RPMI8226 (cell line): ENCODE measurements around the gene CCNG2.
A peak's percentile ranks its signal among the peaks of the same experiment; 100 is the strongest.

ENCODE experiments used
- DNase-seq: peaks from one replicate; pipeline ENCODE4 v3.0.0-alpha.2; 2015

CCNG2 gene

DNA sequence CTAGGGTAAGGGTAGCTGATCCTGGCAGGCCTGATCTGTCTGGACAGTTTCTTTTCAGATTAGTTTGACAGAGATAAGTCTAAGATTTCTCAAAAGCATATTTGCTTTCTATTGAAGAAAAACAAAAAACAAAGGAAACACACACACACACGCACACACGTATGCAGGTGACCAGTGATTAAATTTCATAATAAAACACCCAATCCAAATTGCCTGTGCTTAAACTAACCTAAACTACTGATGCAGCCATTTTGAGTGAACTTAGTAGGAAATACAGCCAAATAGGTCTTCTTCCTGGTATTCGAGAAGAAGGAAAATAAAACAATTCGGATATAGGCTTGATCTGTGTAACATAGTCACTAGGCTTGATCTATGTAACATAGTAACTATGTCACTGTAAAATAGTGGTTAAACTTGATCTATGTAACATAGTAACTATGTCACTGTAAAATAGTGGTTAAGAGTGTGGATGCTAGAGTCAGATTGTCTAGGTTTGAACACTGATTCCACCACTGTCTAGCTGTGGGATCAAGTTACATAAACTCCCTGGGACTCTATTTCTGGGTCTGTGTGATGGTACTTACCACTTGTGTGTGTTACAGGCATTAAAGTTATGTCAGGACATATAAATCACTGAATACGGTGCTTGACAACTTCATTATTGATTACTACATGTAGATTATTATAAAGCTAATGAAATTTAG is 9.8 kb upstream of the CCNG2 start:
- DNase-seq, result no peak

DNA sequence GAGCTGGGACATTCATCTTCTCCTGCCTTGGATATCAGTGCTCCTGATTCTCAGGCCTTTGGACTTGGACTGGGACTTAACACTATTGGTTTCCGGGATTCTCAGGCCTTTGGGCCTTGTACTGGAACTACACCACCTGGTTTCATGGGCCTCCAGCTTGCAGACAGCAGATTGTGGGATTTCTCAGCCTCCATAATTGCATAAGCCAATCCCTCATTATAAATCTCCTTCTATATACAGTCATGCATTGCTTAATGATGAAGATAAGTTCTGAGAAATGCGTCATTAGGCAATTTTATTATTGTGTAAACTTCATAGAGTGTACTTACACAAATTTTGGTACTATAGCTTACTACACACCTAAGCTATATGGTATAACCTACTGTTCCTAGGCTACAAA is 8.9 kb upstream of the CCNG2 start:
- no peak for DNase-seq

DNA sequence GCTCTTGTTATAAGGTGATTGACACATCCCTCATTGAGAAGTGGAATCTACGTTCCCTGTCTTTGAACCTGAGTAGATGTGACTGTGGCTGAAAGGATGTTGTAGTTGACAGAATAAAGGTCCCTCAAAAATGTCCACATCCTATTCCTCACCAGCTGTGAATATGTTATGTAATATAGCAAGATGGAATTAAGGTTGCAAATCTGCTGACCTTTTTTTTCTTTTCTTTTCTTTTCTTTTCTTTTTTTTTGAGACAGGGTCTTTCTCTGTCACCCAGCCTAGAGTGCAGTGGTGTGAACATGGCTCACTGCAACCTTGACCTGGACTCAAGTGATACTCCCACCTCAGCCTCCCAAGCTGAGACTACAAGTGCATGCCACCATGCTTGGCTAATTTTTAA is 7.2 kb upstream of the CCNG2 start:
- DNase-seq, result no peak

DNA sequence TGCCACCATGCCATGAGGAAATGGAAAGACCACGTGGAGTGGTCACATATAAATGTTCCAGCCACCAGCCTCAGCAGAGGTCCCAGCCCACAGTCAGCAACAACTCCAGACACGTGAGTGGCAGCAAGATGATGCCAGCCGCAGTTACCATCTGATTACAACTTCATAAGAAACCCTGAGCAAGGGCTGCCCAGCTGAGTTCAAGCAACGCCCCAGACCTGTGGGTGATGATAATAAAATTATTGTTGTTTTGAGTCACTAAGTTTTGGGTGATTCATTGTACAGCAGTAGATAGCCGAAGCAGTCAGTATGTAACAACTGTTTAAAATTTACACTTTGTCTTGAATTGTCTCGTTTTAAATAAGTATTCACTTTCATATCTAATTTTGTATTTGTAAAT is 5.8 kb upstream of the CCNG2 start:
- DNase-seq, result no peak

DNA sequence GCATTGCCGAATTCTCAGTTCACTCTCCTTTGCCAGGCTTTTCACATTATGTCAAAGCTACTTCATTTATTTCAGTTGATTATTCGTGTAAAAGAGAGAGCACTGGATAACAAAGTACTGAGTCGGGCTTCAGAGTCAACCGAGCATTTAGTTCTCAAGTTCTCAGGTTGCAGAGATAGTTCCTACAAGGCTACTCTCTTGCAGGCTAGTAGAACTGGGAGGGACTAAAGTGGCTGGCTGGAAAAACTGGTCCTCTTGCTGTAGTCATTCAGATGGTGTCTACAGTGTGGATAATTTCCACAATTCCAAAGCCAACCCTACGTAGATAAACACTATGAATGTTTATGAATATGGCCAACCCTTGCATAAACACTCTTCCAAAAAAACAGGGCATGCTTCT is 4.6 kb upstream of the CCNG2 start:
- no peak for DNase-seq

DNA sequence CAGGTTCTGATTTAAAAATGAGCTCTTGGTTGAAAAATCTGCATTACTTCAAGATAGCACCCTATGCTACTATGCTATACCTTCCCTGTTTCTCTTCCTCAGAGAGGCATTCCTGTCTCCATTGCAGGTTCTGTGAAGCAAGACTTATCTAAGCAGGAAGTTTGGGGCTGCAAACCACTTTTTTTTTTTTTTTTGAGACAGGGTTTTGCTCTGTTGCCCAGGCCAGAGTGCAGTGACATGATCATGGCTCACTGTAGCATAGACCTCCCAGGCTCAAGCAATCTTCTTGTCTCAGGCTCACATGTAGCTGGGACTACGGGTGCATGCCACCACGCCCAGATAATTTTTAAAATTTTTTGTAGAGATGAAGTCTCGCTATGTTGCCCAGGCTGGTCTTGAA is 4.0 kb upstream of the CCNG2 start:
- no peak for DNase-seq

DNA sequence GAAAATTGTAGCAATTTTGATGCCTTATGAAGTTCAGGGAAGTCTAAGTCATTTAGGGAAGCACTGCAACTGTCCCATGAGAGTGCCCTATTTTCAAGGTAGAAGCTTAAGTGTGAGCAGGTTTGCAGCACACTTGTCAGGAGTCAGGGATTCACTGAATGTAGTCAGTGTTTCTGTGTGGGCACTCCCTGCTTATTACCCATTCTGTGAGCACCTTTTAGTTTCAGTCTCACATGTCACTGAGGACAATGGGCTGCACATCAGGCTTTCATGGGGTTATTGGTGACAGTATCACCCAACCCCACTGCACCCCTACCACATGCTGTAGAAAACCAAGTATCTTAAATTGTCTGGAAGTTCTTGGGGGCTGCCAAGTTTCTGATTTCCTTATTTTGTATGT is 2.9 kb upstream of the CCNG2 start:
- no peak for DNase-seq

GRCh38 chr4:77154761-77155499 is 2.1 kb upstream of the CCNG2 start:
- no peak for DNase-seq

DNA sequence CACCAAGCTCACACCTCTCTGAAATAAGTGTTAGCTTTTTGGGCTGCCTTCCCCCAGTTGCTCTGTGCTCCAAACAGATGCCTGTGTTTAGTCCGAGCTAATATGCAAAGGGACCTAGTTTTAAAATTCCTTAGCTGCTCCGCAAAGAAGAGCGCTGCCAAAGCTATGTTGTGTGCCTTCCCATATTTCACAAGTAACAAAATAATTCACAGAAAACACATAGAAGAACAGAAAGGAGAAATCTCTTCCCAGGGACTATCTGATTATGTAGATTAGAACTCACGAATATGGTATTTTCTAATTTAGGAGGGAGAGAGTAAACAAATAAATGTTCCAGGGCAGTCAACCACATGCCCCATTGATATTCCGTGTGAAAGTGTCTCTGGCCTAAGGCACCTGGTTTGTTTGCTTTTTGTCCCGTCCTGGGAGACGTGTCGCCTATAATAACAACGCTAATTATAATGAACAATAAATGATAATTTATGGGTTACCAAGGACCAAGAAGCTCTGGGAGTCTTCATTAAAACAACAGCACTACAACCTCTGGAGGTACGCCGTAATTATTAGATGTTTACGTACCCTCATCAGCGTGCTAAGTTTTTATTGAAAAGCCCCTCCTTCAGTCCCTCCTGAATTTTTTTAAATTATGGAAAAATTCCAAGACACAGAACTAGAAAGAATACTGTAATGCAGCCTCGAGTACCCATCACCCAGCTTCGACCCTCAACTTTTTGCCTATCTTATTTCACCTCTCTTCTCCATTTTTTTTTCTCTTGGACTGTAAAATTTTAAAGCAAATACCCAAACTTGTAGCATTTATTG is 1.2 kb upstream of the CCNG2 start:
- no peak for DNase-seq

DNA sequence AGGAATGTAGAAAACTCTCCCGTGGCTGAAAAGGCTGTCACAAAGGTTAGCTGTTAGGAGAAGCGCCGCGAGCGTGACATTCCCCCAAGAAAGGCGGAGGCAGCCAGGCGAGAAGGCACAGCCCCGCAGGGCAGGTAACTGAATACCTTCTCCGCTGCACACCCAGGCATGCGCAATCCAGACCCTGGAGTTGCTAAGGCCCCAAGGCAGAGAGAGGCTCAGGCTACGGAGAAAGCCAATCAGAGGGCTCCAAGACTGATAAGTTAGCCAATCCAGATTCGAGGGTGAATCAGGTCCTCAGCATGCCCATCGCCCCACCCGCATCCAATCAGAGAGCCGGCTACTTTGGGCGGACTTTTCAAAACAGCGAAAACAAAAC is 485 bp upstream of the CCNG2 start:
- peak; percentile 95 for DNase-seq

DNA sequence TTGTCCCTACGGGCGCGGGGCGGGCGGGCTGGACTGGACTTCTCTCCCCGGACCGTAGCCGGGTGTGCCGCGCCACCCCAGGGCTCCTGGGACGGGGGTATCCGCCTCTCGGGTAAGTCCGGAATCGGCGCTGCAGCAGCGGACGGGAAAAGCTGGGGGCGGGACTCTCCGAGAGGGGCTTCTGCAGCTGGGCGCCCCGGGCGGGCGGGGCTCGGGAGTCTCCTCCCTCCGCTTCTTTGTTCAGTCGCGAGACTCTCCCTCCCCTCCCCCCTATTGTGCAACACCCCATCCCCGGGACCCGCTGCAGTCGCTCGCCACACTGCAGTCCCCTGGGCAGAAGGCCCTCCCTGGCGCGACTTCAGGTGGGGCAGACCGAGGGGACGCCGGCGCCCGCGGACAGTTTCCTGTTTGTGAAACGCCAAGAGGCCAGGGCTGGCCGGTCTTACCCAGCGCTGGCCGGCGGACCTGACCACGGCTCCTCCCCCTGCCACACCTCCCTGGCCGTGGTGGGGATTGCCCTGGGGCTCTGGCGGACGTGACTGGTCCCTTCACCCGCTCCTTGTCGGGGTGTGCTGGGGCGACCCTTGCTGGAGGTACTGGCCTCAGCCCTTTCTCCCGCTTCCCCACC is 966 bp downstream of the CCNG2 start:
- DNase-seq, result peak; percentile 55

DNA sequence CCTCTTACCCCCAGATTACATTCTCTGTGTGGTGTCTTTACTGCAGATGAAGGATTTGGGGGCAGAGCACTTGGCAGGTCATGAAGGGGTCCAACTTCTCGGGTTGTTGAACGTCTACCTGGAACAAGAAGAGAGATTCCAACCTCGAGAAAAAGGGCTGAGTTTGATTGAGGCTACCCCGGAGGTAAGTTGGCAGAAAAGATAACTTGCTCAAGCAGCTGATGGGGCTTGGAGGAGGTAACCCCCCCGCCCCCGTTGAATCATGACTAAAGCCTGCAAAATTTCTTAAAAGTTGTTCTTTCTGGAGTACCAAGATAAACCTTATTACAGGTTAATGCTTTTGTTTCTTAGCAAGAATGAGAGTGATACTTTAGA is 1.5 kb downstream of the CCNG2 start:
- no peak for DNase-seq

GRCh38 chr4:77159806-77160205 is 2.8 kb downstream of the CCNG2 start:
- no peak for DNase-seq

DNA sequence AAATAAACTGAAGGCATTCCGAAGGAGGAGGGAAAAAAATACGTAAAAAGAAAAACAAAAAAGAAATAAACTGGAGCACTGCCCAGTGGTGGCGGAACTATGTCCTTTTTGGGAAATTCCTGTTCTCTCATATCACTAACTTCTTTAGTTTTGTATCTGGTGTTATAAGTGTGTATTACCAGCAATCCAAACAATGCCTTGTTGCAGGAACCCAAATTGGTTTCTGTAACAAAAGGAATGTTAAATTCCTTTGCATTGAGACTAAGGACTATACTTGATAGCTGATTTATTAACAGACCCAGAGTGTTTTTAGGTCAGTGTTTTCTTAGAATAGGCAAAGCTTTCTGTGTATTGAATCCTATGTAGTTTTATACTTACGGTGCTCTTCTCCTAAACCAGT is 6.6 kb downstream of the CCNG2 start:
- DNase-seq, result no peak

DNA sequence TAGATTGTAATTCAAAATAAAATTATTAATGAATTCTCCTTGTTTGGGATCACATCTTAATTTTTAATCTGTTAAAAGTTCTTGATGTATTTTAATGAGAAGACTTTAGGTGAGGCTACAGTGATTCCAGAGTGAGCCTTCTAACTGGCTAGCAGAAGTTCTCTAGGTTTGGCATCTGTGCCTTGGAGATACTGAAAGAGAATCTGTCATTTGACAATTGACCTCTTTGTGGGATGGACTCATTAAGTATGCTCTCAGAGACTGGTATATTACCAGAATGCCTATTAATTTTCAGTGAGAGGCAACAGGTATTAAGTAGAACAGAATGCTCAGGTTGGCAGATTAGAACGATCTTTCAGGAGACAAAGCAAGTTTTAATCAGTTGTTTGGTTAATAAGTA is 10.2 kb downstream of the CCNG2 start:
- no peak for DNase-seq

GRCh38 chr4:77167866-77168265 is 10.9 kb downstream of the CCNG2 start:
- peak; percentile 56 for DNase-seq

DNA sequence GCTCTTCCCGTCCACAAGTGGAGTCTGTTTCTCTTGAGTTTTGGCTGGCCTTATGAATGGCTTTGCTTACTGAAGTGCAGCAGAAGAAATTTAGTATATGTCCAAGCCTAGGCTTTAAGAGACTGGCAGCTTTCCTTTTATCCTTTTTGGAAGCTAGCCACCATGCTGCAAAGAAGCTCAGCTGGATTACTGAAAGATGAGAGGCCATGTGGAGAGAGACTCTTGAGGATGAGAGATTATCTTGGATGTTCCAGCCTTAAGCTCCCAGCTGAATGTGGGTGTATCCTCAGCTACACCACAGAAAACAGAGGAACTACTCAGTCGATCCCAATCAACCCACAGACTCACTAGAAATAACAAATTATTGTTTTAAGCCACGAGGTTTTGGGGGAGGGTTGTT is 12.5 kb downstream of the CCNG2 start:
- no peak for DNase-seq

- no peak for DNase-seq
Measured at GRCh38 chr4:77170926-77171325, 13.9 kb downstream of the CCNG2 start.

GRCh38 chr4:77172336-77172735 is 15.3 kb downstream of the CCNG2 start:
- no peak for DNase-seq

GRCh38 chr4:77174426-77174825 is 17.4 kb downstream of the CCNG2 start:
- DNase-seq, result peak; percentile 65

DNA sequence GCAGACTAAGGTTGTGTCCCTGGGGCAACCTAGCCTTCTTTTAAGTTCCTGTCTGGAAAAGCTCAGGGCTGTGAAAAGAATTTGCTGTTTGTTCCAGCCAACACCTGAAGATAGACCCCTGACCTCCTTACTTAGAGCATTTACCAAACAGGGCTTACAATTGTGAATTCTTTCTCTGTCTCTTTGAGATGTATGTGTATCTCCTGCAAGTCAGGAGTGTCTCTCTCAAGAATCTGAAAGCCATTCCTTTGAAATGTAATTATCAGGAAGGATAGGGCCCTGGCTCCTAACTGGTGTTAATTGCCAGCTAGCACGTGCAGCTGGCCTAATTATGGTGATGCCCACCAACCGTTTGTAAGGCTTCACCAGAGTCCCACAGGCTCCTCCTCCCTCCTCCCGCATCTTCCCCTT is 18.2 kb downstream of the CCNG2 start:
- DNase-seq, result no peak

DNA sequence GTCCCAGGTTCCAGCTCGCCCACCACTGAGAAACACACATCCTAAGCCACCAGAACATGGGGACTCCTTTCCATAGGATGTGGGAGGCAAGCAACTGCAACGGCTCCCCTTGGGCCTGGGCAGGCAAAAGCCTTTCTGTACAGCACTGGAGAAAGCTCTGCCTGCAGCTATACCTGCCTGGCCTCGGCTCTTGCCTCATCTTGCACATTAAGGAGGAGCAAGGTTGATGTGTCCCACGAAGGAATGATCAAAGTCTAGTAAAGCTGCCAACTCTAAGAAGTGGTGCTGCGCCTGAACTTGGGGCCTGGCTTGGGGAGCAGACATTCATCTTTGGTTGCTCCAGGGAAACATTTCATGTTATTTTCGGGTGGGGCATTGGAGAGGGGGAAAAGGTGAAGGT is 19.6 kb downstream of the CCNG2 start:
- DNase-seq, result no peak

- DNase-seq, result no peak
Measured at GRCh38 chr4:77177199-77177598, 20.2 kb downstream of the CCNG2 start.

GRCh38 chr4:77178560-77178959 is 21.6 kb downstream of the CCNG2 start:
- DNase-seq, result no peak
